HG03103 (cell line): ENCODE measurements around the gene LRRC8B.
"Not testable (repeated sequence)": the region's sequence is repeated elsewhere in the genome, so short reads cannot be mapped to it uniquely, and the experiment has no call there.

Experiments used
- ATAC-seq: cut with Tn5 transposase; IDR thresholded peaks from one replicate; pipeline ENCODE4 v1.9.1; 2021; ENCODE audit warnings: low read depth; ENCODE audit not compliant: unreplicated experiment

Gene LRRC8B

GRCh38 chr1:89523572-89524368 is 859 bp upstream of the LRRC8B start:
- ATAC-seq, result peak; percentile 11

GRCh38 chr1:89525169-89525855 is 683 bp downstream of the LRRC8B start:
- ATAC-seq, result peak; percentile 21

- no peak for ATAC-seq
Measured at GRCh38 chr1:89527256-89527655, 2.6 kb downstream of the LRRC8B start.

GRCh38 chr1:89527750-89528381 is 3.2 kb downstream of the LRRC8B start:
- ATAC-seq, result no peak

DNA sequence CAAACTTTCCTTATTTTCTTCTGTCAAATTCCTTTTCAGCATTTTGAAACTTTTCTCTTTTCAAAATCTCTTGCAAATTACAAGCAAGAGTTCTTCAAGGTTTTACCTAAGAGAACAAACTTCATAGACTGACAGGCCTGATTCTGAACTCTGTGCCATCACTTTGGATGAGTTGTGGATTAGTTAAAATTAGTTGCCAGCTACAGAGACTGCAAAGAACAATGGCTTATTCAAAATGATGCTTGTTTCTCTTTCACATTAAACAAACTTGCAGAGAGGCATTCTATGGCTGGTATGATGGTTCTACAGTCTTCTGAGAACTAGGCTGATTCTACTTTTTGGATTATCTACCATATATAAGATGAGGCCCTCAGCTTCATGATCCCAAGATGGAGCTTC is 3.8 kb downstream of the LRRC8B start:
- ATAC-seq, result no peak

DNA sequence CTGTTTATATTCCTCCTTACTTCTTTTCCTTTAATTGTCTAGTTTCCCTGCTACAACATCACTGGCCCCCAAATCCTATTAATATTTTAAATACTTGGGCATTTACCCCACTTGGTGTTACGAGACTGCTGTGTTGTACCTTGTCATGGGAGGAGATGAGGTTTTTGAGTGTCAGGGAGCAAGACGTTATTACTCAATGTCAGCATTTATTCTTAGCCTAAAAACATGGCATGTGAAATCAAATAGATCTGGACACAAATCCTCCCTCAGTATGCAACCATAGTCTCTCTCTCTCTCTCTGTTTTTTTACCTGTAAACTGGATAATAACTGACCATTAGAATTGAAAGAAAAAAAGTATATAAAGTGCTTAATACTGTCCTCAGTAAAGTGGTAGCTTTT is 4.6 kb downstream of the LRRC8B start:
- ATAC-seq, result no peak

GRCh38 chr1:89530444-89531089 is 5.9 kb downstream of the LRRC8B start:
- no peak for ATAC-seq

DNA sequence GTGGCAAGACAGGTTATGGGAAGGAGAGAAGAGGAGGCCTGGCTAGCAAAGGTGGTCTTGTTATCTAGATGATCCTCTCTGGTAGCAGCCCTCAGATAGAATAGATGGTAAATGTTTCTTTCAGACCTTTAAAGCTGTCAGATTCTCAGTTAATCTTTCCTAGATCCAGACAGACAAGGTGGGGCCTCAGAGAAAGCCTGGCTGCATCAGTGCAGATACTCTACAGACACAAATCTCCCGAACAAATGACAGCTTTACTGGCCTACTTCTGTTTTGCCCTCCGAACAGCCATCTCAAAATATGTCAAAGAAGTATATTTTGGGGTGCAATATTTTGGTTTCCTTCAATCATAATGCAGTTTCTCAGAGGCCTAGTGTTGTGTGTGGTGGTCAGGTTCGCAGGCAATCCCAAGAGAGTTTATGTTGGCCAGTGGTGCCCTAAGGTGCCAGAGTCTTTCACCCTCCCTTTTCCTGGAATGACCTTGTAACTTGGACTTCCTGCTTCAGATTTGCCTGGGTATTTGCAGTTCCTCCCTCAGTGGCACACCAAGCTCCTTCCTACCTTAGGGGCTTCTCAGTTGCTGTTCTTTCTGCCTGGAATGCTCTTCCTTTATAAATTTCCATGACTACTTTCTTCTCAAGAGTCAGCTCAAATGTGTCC is 7.0 kb downstream of the LRRC8B start:
- no peak for ATAC-seq

GRCh38 chr1:89532228-89532627 is 7.6 kb downstream of the LRRC8B start:
- ATAC-seq, result no peak

DNA sequence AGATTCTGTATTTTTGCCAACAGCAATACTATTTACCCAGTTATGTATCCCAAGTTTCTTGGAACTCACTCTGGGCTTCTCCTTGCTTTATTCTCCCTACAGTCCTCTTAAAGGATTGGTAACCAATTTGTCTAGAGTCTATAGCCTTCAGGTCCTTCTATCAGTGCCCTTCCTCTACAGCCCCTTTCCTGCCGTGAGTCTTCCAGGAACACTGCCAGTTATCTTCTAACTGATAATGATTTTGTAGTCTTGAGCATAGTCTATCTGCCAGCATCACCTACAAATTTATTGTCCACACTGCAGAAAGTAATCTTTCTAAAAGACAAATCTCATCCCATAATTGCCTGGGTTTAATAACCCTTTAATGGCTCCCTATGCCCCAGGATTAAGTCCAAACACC is 8.2 kb downstream of the LRRC8B start:
- no peak for ATAC-seq

DNA sequence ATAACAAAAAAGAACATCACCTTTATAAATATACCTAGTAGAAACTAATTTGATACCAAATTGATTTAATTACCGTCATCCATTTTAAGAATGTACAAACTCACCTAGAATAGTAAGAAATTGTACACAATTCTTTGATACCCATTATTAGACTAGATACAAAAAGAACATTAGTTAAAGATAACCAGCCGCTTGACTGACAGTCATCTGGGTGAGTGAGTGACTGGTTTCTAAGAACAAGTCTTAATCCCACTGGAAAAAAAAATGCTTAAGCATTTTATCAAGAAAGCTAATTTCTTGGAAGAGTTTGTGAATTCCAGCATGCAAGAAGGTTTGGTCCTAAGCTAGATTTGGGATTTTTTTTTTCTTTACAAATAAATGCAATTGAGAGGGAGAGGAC is 10.9 kb downstream of the LRRC8B start:
- ATAC-seq, result no peak

- no peak for ATAC-seq
Measured at GRCh38 chr1:89536555-89537341, 12.1 kb downstream of the LRRC8B start.

DNA sequence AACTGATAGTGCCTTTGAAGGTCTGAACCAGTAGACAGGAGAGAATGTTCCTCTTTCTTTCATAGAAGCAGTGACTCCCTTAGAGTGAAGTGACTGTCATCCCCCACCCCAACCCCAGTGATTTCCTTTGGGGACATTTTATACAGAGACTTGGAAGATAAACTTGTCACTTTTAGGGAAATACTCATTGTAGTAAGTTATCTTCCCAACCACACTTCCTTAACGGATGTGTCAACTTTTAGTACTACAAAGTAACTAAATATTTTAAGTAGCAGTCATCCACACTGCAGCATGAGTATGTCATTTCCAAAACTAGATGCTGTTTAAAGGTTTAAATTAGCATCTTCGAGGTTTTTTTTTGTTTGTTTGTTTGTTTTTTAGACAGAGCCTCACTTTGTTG is 13.7 kb downstream of the LRRC8B start:
- ATAC-seq, result no peak

- ATAC-seq, result no peak
Measured at GRCh38 chr1:89539128-89539527, 14.5 kb downstream of the LRRC8B start.

DNA sequence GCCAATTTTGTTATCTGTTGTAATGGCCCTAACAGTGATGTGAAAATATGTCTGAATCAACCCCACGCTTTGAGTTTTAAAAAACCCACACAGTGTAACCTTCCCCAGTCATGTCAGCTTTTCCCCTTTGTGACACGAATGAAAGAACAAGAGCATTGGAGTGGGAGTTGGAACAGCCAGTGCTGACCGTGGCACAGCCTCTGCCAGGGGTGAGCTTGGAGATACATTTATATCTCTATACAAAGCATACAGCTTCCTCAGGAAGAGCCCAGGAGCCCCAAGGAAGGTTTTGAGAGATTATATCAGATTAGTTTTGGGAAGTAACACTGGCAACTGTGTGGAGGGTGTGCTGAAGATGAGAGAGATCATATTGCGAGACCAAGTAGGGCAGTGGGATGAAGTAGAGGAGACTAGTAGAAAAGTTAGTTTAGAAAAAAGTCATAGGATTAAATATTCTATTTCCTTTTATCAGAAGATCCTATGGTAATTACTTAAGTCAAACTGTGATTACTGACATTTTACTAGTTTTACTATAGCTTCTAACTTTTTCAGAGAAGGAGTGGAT is 15.9 kb downstream of the LRRC8B start:
- ATAC-seq, result no peak

- ATAC-seq, result no peak
Measured at GRCh38 chr1:89542345-89542744, 17.7 kb downstream of the LRRC8B start.

DNA sequence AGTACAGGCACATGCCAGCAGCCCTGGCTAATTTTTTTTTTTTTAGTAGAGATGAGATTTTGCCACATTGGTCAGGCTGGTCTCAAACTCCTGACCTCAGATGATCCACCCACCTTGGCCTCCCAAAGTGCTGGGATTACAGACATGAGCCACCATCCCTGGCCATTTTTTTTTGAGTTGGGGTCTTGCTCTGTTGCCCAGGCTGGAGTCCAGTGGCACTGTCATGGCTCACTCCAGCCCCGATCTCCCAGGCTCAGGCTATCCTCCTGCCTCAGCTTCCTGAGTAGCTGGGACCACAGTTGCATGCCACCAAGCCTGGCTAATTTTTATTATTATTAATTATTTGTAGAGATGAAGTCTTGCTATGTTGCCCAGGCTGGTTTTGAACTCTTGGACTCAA is 19.0 kb downstream of the LRRC8B start:
- ATAC-seq, result not testable (repeated sequence)

- ATAC-seq, result no peak
Measured at GRCh38 chr1:89545264-89546038, 20.8 kb downstream of the LRRC8B start.
